Right ventricle myocardium superior (tissue), 1 donor: ENCODE measurements around the gene MIA. TPM values are rescaled to one million over a fixed set of nuclear protein-coding genes. Genes with fewer than 3 reads are reported as not detected.
A peak's percentile ranks its signal among the peaks of the same experiment; 100 is the strongest.
"Not testable (repeated sequence)": the region's sequence is repeated elsewhere in the genome, so short reads cannot be mapped to it uniquely, and the experiment has no call there.

ENCODE experiments used
- ATAC-seq: fragments of 200-7000 bp; cut with Tn5 transposase; one replicate; pipeline ENCODE4 v1.9.1; 2020; ENCODE audit warnings: mild to moderate bottlenecking; ENCODE audit not compliant: poor library complexity
- DNase-seq: peaks from one replicate; pipeline ENCODE4 v3.0.0-alpha.2; 2020
- intact Hi-C: fragments of 100-400 bp; cut with DNase I; formaldehyde crosslinking; loops from one replicate; pipeline ENCODE4 v1.11.2; 2022
- total RNA-seq: library from RNA; stranded (reverse); fragmentation: NEBNext Ultra II Directional; extraction: Animal tissue kit (Norgen Biotek cat#: 25700); gene quantifications from one replicate; pipeline ENCODE4 v1.2.1, GENCODE V29; 2021
- donor health status: DM: no; HTN: yes; CAD: no; lungs with severe emphysema.

Gene MIA
- total RNA-seq, 1 donor from 2014 or later: not detected

GRCh38 chr19:40809358-40810086, 34.2 kb downstream of the MIA start:
- ATAC-seq (no peak), DNase-seq (no peak)
- intact Hi-C loops: loop anchor here (10.0 kb wide), 1 partner anchor 135 kb away; no protein-coding TSS in a partner anchor

- ATAC-seq (no peak), DNase-seq (no peak)
- intact Hi-C loops: no loop called here
These were observed 34.8 kb downstream of the MIA start for GRCh38 chr19:40810160-40810559.

- intact Hi-C loops: not testable (repeated sequence)
- DNase-seq (peak; percentile 92), ATAC-seq (peak; percentile 94)
These were observed 35.5 kb downstream of the MIA start for GRCh38 chr19:40810649-40811408.

GRCh38 chr19:40811478-40812341, 36.4 kb downstream of the MIA start:
- DNase-seq: no peak
- intact Hi-C loops: no loop called here

GRCh38 chr19:40812571-40812970, 37.2 kb downstream of the MIA start:
- intact Hi-C loops, ATAC-seq, DNase-seq: not testable (repeated sequence)

More at GRCh38 chr19:40811478-40812341, 36.4 kb downstream of the MIA start:
- ATAC-seq: no peak

- ATAC-seq (no peak), DNase-seq (peak; percentile 61)
- intact Hi-C loops: no loop called here
These were observed 37.9 kb downstream of the MIA start for GRCh38 chr19:40813182-40813581.

GRCh38 chr19:40815223-40815622, 39.9 kb downstream of the MIA start:
- DNase-seq (no peak), ATAC-seq (no peak)
- intact Hi-C loops: no loop called here

- ATAC-seq (peak; percentile 90), DNase-seq (peak; percentile 90)
- intact Hi-C loops: not testable (repeated sequence)
These were observed 43.4 kb downstream of the MIA start for GRCh38 chr19:40818480-40819399.

GRCh38 chr19:40819479-40820234, 44.3 kb downstream of the MIA start:
- not testable (repeated sequence) for DNase-seq
- ATAC-seq: peak; percentile 45
- intact Hi-C loops: loop anchor here (5.0 kb wide), 1 partner anchor 157 kb away; no protein-coding TSS in a partner anchor

- intact Hi-C loops: loop anchor here (5.0 kb wide), 1 partner anchor 160 kb away; no protein-coding TSS in a partner anchor
- no peak for ATAC-seq
- DNase-seq: no peak
These were observed 46.8 kb downstream of the MIA start for GRCh38 chr19:40822161-40822560.

GRCh38 chr19:40822704-40823553, 47.6 kb downstream of the MIA start:
- not testable (repeated sequence) for DNase-seq
- intact Hi-C loops: loop anchor here (5.0 kb wide), 1 partner anchor 161 kb away; no protein-coding TSS in a partner anchor
- peak; percentile 14 for ATAC-seq

- DNase-seq, ATAC-seq: not testable (repeated sequence)
- intact Hi-C loops: loop anchor here (5.0 kb wide), 1 partner anchor 163 kb away; no protein-coding TSS in a partner anchor
These were observed 49.6 kb downstream of the MIA start for GRCh38 chr19:40824916-40825315.

GRCh38 chr19:40825460-40826095, 50.3 kb downstream of the MIA start:
- intact Hi-C loops, ATAC-seq, DNase-seq: not testable (repeated sequence)

GRCh38 chr19:40826312-40826698, 51.0 kb downstream of the MIA start:
- ATAC-seq, intact Hi-C loops, DNase-seq: not testable (repeated sequence)

- ATAC-seq, intact Hi-C loops, DNase-seq: not testable (repeated sequence)
These were observed 51.5 kb downstream of the MIA start for GRCh38 chr19:40826699-40827385.
